HepG2 (cell line): ENCODE measurements around the gene SLC7A4. TPM values are rescaled to one million over a fixed set of nuclear protein-coding genes. Genes with fewer than 3 reads are reported as not detected.
A peak's percentile ranks its signal among the peaks of the same experiment; 100 is the strongest.

ENCODE experiments used
- ELF1 ChIP-seq: sonication (generic); formaldehyde crosslinking; IDR thresholded peaks from 2 replicates; pipeline ENCODE4 v1.4.0; 2020; ENCODE audit warnings: missing genetic modification reagents
- HMG20A ChIP-seq: IDR thresholded peaks from 2 replicates; pipeline ENCODE4 v1.6.1; 2016; ENCODE audit warnings: borderline replicate concordance
- HOXA3 ChIP-seq: sonication (generic); formaldehyde crosslinking; IDR thresholded peaks from 2 replicates; pipeline ENCODE4 v1.5.0; 2020; ENCODE audit warnings: missing genetic modification reagents
- KDM5A ChIP-seq: fragments of 200-600 bp; sonication (generic); IDR thresholded peaks from 2 replicates; pipeline ENCODE4 v1.7.0; 2018; ENCODE audit warnings: antibody characterized with exemption, mild to moderate bottlenecking, low read length, borderline replicate concordance
- MIXL1 ChIP-seq: IDR thresholded peaks from 2 replicates; pipeline ENCODE4 v1.6.1; 2016
- PAWR ChIP-seq: sonication (generic); formaldehyde crosslinking; IDR thresholded peaks from 2 replicates; pipeline ENCODE4 v1.4.0; 2020; ENCODE audit warnings: missing genetic modification reagents, mild to moderate bottlenecking, borderline replicate concordance
- TAF15 ChIP-seq: fragments of 200-400 bp; formaldehyde crosslinking; IDR thresholded peaks from one replicate; pipeline ENCODE4 v1.6.1; 2018; ENCODE audit warnings: mild to moderate bottlenecking, low read depth, low read length; ENCODE audit not compliant: poor library complexity, severe bottlenecking
- TBX3 ChIP-seq: fragments of 450-650 bp; IDR thresholded peaks from 2 replicates; pipeline ENCODE4 v1.6.1; 2017; ENCODE audit warnings: antibody characterized with exemption, mild to moderate bottlenecking, inconsistent platforms, borderline replicate concordance
- ZNF101 ChIP-seq: sonication (generic); formaldehyde crosslinking; IDR thresholded peaks from 2 replicates; pipeline ENCODE4 v1.4.0; 2020; ENCODE audit warnings: mild to moderate bottlenecking, low read depth, missing genetic modification reagents, borderline replicate concordance
- ZNF207 ChIP-seq: fragments of 450-650 bp; IDR thresholded peaks from 2 replicates; pipeline ENCODE4 v1.6.1; 2016; ENCODE audit warnings: antibody characterized with exemption, borderline replicate concordance
- ZSCAN12 ChIP-seq: sonication (generic); formaldehyde crosslinking; IDR thresholded peaks from 2 replicates; pipeline ENCODE4 v1.9.0; 2021; ENCODE audit warnings: mild to moderate bottlenecking, missing genetic modification reagents
- polyA plus RNA-seq, 8 experiments: library from polyadenylated mRNA; depleted of rRNA in 3 of 8; stranded (reverse) in 7 of 8; unstranded in 1 of 8; fragments of >200 nt; fragmentation: Illumina TruSeq in 4 of 8; extraction: Trizol in 4 of 8; gene quantifications; 2 replicates each; pipeline versions ENCODE4 v1.2.1 to v1.2.3, GENCODE V29; 2011 to 2016; ENCODE audit warnings: low read depth in 4 of 8, missing spikeins in 1 of 8, mixed read lengths in 1 of 8; ENCODE audit not compliant: insufficient read depth in 1 of 8
- total RNA-seq, 5 experiments: library from RNA; depleted of rRNA; stranded (reverse); fragments of >200 nt; fragmentation: Illumina TruSeq; extraction: Trizol; gene quantifications; 2 replicates each; pipeline ENCODE4 v1.2.3, GENCODE V29; 2016; ENCODE audit warnings: low read depth in 1 of 5
- TF ChIP-seq, protein P1 (sequence below): sonication (generic); formaldehyde crosslinking; IDR thresholded peaks from 2 replicates; pipeline ENCODE4 v1.4.0; 2020; ENCODE audit warnings: missing genetic modification reagents, borderline replicate concordance
- TF ChIP-seq, protein P2 (sequence below): sonication (generic); formaldehyde crosslinking; IDR thresholded peaks from 2 replicates; pipeline ENCODE4 v1.4.0; 2020; ENCODE audit warnings: missing genetic modification reagents
- TF ChIP-seq, protein P3 (sequence below): sonication (generic); formaldehyde crosslinking; conservative IDR thresholded peaks from 2 replicates; pipeline ENCODE4 v1.4.0; 2020; ENCODE audit warnings: missing genetic modification reagents
- TF ChIP-seq, protein P4 (sequence below): sonication (generic); formaldehyde crosslinking; conservative IDR thresholded peaks from 2 replicates; pipeline ENCODE4 v1.8.0; 2022; ENCODE audit warnings: low read depth, missing genetic modification reagents
- TF ChIP-seq, protein P5 (sequence below): sonication (generic); formaldehyde crosslinking; IDR thresholded peaks from 2 replicates; pipeline ENCODE4 v1.5.1; 2020; ENCODE audit warnings: missing genetic modification reagents, mild to moderate bottlenecking, borderline replicate concordance

The SLC7A4 gene
- total and polyA plus RNA-seq, 2 of the 13 experiments (the other 11 are each of a cell fraction or from before 2014, with no cell fraction given), result not detected

DNA sequence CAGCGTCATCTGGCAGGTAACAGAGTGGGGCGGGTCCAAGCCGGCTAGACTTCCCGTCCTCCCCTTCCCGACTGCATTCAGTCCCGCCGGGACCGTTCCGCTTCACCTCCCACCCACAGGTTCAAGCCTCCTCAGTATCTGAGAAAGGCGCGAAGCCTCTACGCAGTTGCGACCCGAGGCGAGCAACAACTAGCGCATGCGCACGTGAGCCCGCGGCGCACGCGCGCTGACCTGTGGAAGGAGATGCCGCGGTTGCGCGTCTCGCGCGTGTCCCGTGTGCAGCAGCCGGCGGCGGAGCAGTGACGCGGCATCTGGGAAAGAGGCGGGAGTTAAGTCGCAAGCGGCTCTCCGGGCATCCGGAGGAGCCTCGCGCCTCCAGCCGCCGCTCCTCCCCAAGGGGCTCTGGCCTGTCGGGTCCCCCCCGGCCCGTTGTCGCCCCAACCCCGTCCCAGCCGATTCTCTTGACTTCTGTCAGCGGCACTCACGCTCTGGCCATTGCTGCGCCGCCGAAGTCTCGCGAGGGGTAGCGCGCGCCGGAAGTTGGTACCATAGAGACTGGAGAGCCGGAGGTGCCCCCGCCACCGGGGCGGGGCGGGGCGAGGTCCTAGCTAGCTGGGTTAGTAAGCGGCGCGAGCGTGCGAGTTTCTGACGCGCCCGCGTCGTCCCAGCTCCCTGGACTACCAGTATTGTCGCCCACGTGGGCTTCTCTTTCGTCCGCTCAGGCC is 30.6 kb downstream of the SLC7A4 start, which contains the start of gene THAP7 (continued):
- TF ChIP-seq, protein P1, sequence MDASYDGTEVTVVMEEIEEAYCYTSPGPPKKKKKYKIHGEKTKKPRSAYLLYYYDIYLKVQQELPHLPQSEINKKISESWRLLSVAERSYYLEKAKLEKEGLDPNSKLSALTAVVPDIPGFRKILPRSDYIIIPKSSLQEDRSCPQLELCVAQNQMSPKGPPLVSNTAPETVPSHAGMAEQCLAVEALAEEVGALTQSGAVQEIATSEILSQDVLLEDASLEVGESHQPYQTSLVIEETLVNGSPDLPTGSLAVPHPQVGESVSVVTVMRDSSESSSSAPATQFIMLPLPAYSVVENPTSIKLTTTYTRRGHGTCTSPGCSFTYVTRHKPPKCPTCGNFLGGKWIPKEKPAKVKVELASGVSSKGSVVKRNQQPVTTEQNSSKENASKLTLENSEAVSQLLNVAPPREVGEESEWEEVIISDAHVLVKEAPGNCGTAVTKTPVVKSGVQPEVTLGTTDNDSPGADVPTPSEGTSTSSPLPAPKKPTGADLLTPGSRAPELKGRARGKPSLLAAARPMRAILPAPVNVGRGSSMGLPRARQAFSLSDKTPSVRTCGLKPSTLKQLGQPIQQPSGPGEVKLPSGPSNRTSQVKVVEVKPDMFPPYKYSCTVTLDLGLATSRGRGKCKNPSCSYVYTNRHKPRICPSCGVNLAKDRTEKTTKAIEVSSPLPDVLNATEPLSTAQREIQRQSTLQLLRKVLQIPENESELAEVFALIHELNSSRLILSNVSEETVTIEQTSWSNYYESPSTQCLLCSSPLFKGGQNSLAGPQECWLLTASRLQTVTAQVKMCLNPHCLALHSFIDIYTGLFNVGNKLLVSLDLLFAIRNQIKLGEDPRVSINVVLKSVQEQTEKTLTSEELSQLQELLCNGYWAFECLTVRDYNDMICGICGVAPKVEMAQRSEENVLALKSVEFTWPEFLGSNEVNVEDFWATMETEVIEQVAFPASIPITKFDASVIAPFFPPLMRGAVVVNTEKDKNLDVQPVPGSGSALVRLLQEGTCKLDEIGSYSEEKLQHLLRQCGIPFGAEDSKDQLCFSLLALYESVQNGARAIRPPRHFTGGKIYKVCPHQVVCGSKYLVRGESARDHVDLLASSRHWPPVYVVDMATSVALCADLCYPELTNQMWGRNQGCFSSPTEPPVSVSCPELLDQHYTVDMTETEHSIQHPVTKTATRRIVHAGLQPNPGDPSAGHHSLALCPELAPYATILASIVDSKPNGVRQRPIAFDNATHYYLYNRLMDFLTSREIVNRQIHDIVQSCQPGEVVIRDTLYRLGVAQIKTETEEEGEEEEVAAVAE (CRISPR knock-in tag), result peak; percentile 46; the same call in 1 of the 2 replicates
- TF ChIP-seq KDM5A (peak; percentile 74; the same call in 1 of the 2 replicates), ZNF207 (no peak), ELF1 (CRISPR knock-in tag) (peak; percentile 68), ZNF101 (CRISPR knock-in tag) (0 out of 2 replicates have a peak, but pooled peaks have one; percentile 29), HMG20A (CRISPR knock-in tag) (peak; percentile 7; the same call in 1 of the 2 replicates), HOXA3 (CRISPR knock-in tag) (peak; percentile 82), TBX3 (peak; percentile 50), PAWR (no peak), ZSCAN12 (CRISPR knock-in tag) (no peak; the same call in 1 of the 2 replicates), TAF15 (peak; percentile 5), MIXL1 (CRISPR knock-in tag) (peak; percentile 64; the same call in 1 of the 2 replicates)
- TF ChIP-seq, protein P2, sequence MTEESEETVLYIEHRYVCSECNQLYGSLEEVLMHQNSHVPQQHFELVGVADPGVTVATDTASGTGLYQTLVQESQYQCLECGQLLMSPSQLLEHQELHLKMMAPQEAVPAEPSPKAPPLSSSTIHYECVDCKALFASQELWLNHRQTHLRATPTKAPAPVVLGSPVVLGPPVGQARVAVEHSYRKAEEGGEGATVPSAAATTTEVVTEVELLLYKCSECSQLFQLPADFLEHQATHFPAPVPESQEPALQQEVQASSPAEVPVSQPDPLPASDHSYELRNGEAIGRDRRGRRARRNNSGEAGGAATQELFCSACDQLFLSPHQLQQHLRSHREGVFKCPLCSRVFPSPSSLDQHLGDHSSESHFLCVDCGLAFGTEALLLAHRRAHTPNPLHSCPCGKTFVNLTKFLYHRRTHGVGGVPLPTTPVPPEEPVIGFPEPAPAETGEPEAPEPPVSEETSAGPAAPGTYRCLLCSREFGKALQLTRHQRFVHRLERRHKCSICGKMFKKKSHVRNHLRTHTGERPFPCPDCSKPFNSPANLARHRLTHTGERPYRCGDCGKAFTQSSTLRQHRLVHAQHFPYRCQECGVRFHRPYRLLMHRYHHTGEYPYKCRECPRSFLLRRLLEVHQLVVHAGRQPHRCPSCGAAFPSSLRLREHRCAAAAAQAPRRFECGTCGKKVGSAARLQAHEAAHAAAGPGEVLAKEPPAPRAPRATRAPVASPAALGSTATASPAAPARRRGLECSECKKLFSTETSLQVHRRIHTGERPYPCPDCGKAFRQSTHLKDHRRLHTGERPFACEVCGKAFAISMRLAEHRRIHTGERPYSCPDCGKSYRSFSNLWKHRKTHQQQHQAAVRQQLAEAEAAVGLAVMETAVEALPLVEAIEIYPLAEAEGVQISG (CRISPR knock-in tag), result peak; percentile 99
- TF ChIP-seq, protein P3, sequence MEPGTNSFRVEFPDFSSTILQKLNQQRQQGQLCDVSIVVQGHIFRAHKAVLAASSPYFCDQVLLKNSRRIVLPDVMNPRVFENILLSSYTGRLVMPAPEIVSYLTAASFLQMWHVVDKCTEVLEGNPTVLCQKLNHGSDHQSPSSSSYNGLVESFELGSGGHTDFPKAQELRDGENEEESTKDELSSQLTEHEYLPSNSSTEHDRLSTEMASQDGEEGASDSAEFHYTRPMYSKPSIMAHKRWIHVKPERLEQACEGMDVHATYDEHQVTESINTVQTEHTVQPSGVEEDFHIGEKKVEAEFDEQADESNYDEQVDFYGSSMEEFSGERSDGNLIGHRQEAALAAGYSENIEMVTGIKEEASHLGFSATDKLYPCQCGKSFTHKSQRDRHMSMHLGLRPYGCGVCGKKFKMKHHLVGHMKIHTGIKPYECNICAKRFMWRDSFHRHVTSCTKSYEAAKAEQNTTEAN (CRISPR knock-in tag), result peak; percentile 8; the same call in 1 of the 2 replicates
- TF ChIP-seq, protein P4, sequence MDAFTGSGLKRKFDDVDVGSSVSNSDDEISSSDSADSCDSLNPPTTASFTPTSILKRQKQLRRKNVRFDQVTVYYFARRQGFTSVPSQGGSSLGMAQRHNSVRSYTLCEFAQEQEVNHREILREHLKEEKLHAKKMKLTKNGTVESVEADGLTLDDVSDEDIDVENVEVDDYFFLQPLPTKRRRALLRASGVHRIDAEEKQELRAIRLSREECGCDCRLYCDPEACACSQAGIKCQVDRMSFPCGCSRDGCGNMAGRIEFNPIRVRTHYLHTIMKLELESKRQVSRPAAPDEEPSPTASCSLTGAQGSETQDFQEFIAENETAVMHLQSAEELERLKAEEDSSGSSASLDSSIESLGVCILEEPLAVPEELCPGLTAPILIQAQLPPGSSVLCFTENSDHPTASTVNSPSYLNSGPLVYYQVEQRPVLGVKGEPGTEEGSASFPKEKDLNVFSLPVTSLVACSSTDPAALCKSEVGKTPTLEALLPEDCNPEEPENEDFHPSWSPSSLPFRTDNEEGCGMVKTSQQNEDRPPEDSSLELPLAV (CRISPR knock-in tag), result no peak
- TF ChIP-seq, protein P5, sequence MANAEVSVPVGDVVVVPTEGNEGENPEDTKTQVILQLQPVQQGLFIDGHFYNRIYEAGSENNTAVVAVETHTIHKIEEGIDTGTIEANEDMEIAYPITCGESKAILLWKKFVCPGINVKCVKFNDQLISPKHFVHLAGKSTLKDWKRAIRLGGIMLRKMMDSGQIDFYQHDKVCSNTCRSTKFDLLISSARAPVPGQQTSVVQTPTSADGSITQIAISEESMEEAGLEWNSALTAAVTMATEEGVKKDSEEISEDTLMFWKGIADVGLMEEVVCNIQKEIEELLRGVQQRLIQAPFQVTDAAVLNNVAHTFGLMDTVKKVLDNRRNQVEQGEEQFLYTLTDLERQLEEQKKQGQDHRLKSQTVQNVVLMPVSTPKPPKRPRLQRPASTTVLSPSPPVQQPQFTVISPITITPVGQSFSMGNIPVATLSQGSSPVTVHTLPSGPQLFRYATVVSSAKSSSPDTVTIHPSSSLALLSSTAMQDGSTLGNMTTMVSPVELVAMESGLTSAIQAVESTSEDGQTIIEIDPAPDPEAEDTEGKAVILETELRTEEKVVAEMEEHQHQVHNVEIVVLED (CRISPR knock-in tag), result peak; percentile 87
